Glutamatergic neuron (in vitro differentiated cells): ENCODE results near the gene ALMS1. TPM values are rescaled to one million over a fixed set of nuclear protein-coding genes. Genes with fewer than 3 reads are reported as not detected.
A peak's percentile ranks its signal among the peaks of the same experiment; 100 is the strongest.
"Not testable (repeated sequence)": the region's sequence is repeated elsewhere in the genome, so short reads cannot be mapped to it uniquely, and the experiment has no call there.

Experiments used
- DNase-seq: peaks from one replicate; pipeline ENCODE4 v3.0.0; 2022
- H3K27ac Mint-ChIP-seq: one replicate; pipeline ENCODE4 v1.8.0; 2020; ENCODE audit warnings: mild to moderate bottlenecking, mixed read lengths, inconsistent platforms; ENCODE audit not compliant: unreplicated experiment
- H3K27me3 Mint-ChIP-seq: one replicate; pipeline ENCODE4 v1.8.0; 2020; ENCODE audit warnings: mild to moderate bottlenecking, moderate library complexity, mixed read lengths, inconsistent platforms; ENCODE audit not compliant: unreplicated experiment
- H3K36me3 Mint-ChIP-seq: one replicate; pipeline ENCODE4 v1.8.0; 2020; ENCODE audit warnings: mild to moderate bottlenecking, mixed read lengths, inconsistent platforms; ENCODE audit not compliant: unreplicated experiment
- H3K4me1 Mint-ChIP-seq: one replicate; pipeline ENCODE4 v1.8.0; 2020; ENCODE audit warnings: mild to moderate bottlenecking, low read depth, mixed read lengths, inconsistent platforms; ENCODE audit not compliant: unreplicated experiment
- H3K4me3 Mint-ChIP-seq: one replicate; pipeline ENCODE4 v1.8.0; 2020; ENCODE audit warnings: mild to moderate bottlenecking, mixed read lengths, inconsistent platforms; ENCODE audit not compliant: unreplicated experiment
- H3K9me3 Mint-ChIP-seq: one replicate; pipeline ENCODE4 v1.8.0; 2020; ENCODE audit warnings: mild to moderate bottlenecking, moderate library complexity, mixed read lengths, inconsistent platforms; ENCODE audit not compliant: unreplicated experiment
- CTCF ChIP-seq: fragments of 200-600 bp; sonication (generic); IDR thresholded peaks from one replicate; pipeline ENCODE4 v1.5.0; 2021; ENCODE audit not compliant: partially characterized antibody, unreplicated experiment
- total RNA-seq: library from RNA; stranded (reverse); fragmentation: NEBNext Ultra II Directional; extraction: Animal tissue kit (Norgen Biotek cat#: 25700); gene quantifications from one replicate; pipeline ENCODE4 v1.2.1, GENCODE V29; 2021; ENCODE audit not compliant: unreplicated experiment

The ALMS1 gene
- total RNA-seq, 1 donor from 2014 or later: 50.5 TPM

DNA sequence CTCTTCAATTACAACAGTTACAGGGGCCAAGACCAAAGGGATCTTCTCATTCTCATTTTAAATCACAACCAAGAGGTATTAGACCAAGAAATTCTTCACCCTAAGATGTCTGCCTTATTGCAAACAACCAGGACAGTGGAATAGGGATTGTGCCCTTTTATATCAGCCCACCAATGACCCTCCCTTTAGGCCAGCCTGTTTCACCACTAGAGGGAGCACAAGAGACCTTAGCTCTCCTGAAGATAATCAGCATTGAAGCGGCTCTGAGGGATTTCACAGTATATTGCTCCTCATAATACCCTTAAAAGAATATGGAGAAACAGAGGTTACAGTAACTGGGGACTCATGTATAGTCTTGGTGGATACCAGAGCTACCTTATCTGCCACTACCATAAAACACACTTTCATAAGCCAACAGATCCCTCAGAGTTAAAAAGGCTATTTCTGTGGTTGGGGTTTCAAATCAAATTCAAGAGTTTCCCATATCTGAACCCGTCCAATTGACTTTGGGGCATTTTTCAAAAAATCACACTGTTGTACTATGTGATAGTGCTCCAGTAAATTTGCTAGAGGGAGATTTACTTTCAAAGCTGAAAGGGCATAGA is 245.1 kb downstream of the ALMS1 start:
- TF ChIP-seq CTCF: peak; percentile 70
- not testable (repeated sequence) for H3K9me3 Mint-ChIP-seq, H3K4me1 Mint-ChIP-seq, DNase-seq, H3K27ac Mint-ChIP-seq, H3K27me3 Mint-ChIP-seq, H3K4me3 Mint-ChIP-seq
- peaks cover 11% of the 10 kb centered on the region for H3K36me3 Mint-ChIP-seq

DNA sequence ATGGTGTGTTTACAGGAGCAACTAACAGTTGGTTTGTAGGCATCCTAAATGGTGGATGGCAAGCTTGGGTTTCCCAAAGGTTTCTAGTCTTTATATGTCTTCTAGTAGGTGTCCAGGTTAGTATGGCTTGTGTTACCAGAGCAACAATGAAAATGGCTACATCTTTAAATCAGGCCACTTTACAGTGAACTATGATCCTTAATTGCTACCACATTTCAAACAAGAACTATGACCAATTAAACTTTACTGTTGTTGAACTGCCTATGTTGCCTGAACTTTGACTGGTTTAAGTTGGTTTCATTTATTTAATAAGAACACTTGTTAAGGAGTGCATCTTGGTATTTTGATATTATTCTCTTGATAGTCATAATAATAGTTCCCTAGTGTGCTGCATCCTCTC is 251.3 kb downstream of the ALMS1 start:
- DNase-seq, H3K4me3 Mint-ChIP-seq, H3K27ac Mint-ChIP-seq, H3K4me1 Mint-ChIP-seq, H3K9me3 Mint-ChIP-seq: not testable (repeated sequence)
- Mint-ChIP-seq H3K36me3 (peaks cover 14% of the 10 kb centered on the region), H3K27me3 (peaks cover 11% of the 10 kb centered on the region)

DNA sequence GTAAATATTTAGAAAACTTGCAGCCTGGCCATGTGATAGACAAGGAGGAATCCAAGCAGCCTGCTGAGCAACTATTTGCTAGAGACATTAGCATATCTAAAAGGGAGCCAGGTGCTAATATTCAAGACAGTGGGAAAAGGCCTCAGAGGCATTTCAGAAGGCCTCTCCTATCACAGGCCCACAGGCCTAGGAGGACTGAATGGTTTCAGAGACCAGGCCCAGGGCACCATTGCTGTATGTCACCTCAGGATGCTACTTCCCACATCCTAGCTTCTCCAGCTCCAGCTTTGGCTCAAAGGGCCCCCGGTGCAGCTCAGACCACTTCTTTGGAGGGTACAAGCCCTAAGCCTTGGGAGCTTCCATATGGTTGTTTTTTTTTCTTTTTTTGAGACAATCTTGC is 252.8 kb downstream of the ALMS1 start:
- TF ChIP-seq CTCF: no peak
- H3K4me3 Mint-ChIP-seq: no peak overlapping the region
- H3K4me1 Mint-ChIP-seq: no peaks in the 10 kb centered on the region
- no peak overlapping the region for H3K27ac Mint-ChIP-seq
- no peak for DNase-seq
- H3K9me3 Mint-ChIP-seq: peaks cover 8% of the 10 kb centered on the region
- H3K27me3 Mint-ChIP-seq: peaks cover 14% of the 10 kb centered on the region
- peaks cover 14% of the 10 kb centered on the region for H3K36me3 Mint-ChIP-seq

DNA sequence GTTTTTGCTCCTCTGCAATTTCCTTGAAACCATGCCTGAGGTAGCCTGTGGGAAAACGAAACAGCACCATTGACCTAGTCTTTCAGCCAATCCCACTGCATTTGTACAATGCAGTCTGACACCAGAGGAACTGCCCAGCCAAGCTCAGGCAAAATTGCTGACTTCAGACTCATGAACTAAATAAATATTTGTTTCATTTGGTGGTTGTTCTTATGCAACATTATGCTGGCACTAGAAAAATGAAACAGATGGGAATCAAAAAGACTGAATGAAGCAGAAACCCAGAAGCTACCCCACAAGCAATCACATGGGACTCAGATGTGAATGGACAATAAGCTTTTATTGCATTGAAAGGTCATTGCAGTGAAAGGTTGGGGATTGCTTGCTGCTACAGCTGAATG is 254.9 kb downstream of the ALMS1 start:
- H3K4me1 Mint-ChIP-seq: no peaks in the 10 kb centered on the region
- TF ChIP-seq CTCF: no peak
- peaks cover 14% of the 10 kb centered on the region for H3K27me3 Mint-ChIP-seq

DNA sequence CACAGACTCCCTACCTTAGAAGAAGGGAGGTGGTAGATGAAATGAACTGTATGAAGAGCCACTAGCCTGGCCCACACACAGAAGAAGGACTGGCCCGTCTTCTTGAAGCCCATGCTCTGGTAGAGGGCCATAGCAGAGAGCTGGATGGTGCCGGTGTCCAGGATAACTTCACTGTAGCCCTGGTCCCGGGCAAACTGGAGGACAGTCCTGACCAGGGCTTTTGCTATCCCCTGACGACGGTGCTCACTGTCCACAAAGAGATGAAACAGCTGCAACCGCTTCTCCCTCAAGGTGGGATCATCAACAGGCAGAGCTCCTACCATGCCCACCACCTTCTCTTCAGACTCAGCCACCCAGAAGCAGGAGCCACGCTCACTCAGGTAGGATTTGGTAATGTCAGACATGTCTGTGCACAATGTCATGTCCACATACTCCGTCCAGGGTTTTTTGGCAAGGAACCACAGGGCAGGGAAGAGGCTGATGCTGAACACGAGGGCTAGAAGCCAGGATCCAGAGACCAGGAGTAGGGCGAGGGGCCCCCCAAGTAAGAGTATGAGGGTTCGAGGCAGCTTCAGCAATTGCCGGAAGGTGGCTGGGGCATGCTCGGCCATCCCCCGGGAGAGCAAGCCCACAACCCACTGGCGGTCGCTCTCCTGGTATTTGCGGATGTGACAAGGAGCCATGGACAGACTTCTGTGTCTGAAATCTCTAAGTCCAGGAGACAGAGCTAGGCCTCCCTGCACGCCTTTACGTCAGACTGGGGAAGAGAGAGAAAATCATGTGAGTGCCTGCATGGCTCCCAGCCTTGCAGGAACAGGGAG is 255.5 kb downstream of the ALMS1 start:
- no peak overlapping the region for H3K4me3 Mint-ChIP-seq
- TF ChIP-seq CTCF: no peak
- no peaks in the 10 kb centered on the region for H3K4me1 Mint-ChIP-seq
- H3K9me3 Mint-ChIP-seq: peaks cover 8% of the 10 kb centered on the region
- DNase-seq: no peak
- H3K27ac Mint-ChIP-seq: no peak overlapping the region
- peaks cover 14% of the 10 kb centered on the region for H3K27me3 Mint-ChIP-seq
- H3K36me3 Mint-ChIP-seq: peaks cover 14% of the 10 kb centered on the region

More for the DNA sequence above, 254.9 kb downstream of the ALMS1 start:
- Mint-ChIP-seq H3K9me3 (peaks cover 8% of the 10 kb centered on the region), H3K27ac (no peak overlapping the region), H3K36me3 (peaks cover 14% of the 10 kb centered on the region), H3K4me3 (no peak overlapping the region)
- no peak for DNase-seq
